Parathyroid adenoma (tissue), 2 donors: ENCODE results near the gene SLC30A9.

Experiments
- H2AFZ ChIP-seq: fragments of 300-600 bp; sonication (generic); one replicate; pipeline ENCODE4 v1.7.0; 2017; ENCODE audit warnings: antibody characterized with exemption, mild to moderate bottlenecking
- H3K27ac ChIP-seq: fragments of 300-600 bp; sonication (generic); one replicate; pipeline ENCODE4 v1.7.0; 2017
- H3K27me3 ChIP-seq: fragments of 300-600 bp; sonication (generic); one replicate; pipeline ENCODE4 v1.7.0; 2017; ENCODE audit warnings: low read length; ENCODE audit not compliant: control insufficient read depth, insufficient read depth
- H3K36me3 ChIP-seq: fragments of 300-600 bp; sonication (generic); one replicate; pipeline ENCODE4 v1.7.0; 2017; ENCODE audit warnings: low read length; ENCODE audit not compliant: control insufficient read depth, insufficient read depth
- H3K4me1 ChIP-seq: fragments of 300-600 bp; sonication (generic); one replicate; pipeline ENCODE4 v1.7.0; 2017; ENCODE audit warnings: control low read depth
- H3K4me2 ChIP-seq: fragments of 300-600 bp; sonication (generic); one replicate; pipeline ENCODE4 v1.7.0; 2017; ENCODE audit warnings: low read length
- H3K4me3 ChIP-seq: fragments of 300-600 bp; sonication (generic); one replicate; pipeline ENCODE4 v1.7.0; 2017; ENCODE audit warnings: low read depth, low read length
- H3K79me2 ChIP-seq: fragments of 300-600 bp; sonication (generic); one replicate; pipeline ENCODE4 v1.7.0; 2017; ENCODE audit warnings: control low read depth
- H3K9ac ChIP-seq: fragments of 300-600 bp; sonication (generic); one replicate; pipeline ENCODE4 v1.7.0; 2017; ENCODE audit warnings: mild to moderate bottlenecking
- H3K9me3 ChIP-seq: fragments of 300-600 bp; sonication (generic); one replicate; pipeline ENCODE4 v1.7.0; 2017; ENCODE audit warnings: low read length; ENCODE audit not compliant: control insufficient read depth
- CTCF ChIP-seq: fragments of 300-600 bp; sonication (generic); IDR thresholded peaks from one replicate; pipeline ENCODE4 v1.7.0; 2017; ENCODE audit warnings: antibody characterized with exemption, mild to moderate bottlenecking
- donor health status: primary hyperparathyroidism.

The SLC30A9 gene

GRCh38 chr4:42122237-42122636 is 131.9 kb downstream of the SLC30A9 start:
- Histone ChIP-seq H3K9ac (no peak overlapping the region), H3K36me3 (no peaks in the 10 kb centered on the region), H3K79me2 (no peaks in the 10 kb centered on the region), H2AFZ (no peak overlapping the region), H3K27me3 (no peaks in the 10 kb centered on the region), H3K4me2 (no peak overlapping the region), H3K4me1 (no peaks in the 10 kb centered on the region), H3K4me3 (no peak overlapping the region), H3K9me3 (no peaks in the 10 kb centered on the region), H3K27ac (no peak overlapping the region)
- no peak for TF ChIP-seq CTCF

GRCh38 chr4:42123071-42123644 is 132.8 kb downstream of the SLC30A9 start:
- Histone ChIP-seq H3K4me1 (no peaks in the 10 kb centered on the region), H3K27ac (no peak overlapping the region), H3K27me3 (no peaks in the 10 kb centered on the region), H3K79me2 (no peaks in the 10 kb centered on the region), H3K36me3 (no peaks in the 10 kb centered on the region), H3K4me2 (no peak overlapping the region), H3K9ac (no peak overlapping the region), H2AFZ (no peak overlapping the region), H3K9me3 (no peaks in the 10 kb centered on the region), H3K4me3 (no peak overlapping the region)
- no peak for TF ChIP-seq CTCF

GRCh38 chr4:42132099-42132498 is 141.8 kb downstream of the SLC30A9 start:
- no peak overlapping the region for H2AFZ ChIP-seq
- no peak overlapping the region for H3K4me3 ChIP-seq
- no peaks in the 10 kb centered on the region for H3K9me3 ChIP-seq
- no peaks in the 10 kb centered on the region for H3K4me1 ChIP-seq
- TF ChIP-seq CTCF, result no peak
- no peak overlapping the region for H3K4me2 ChIP-seq
- no peak overlapping the region for H3K27ac ChIP-seq
- H3K79me2 ChIP-seq, result no peaks in the 10 kb centered on the region
- H3K36me3 ChIP-seq, result no peaks in the 10 kb centered on the region
- no peak overlapping the region for H3K9ac ChIP-seq
- H3K27me3 ChIP-seq, result no peaks in the 10 kb centered on the region

- Histone ChIP-seq H3K4me1 (no peaks in the 10 kb centered on the region), H3K79me2 (no peaks in the 10 kb centered on the region), H3K27ac (no peak overlapping the region), H3K4me3 (no peak overlapping the region), H3K9ac (no peak overlapping the region), H3K27me3 (no peaks in the 10 kb centered on the region), H3K36me3 (no peaks in the 10 kb centered on the region), H3K4me2 (no peak overlapping the region), H3K9me3 (no peaks in the 10 kb centered on the region), H2AFZ (no peak overlapping the region)
- TF ChIP-seq CTCF, result no peak
Measured at GRCh38 chr4:42133006-42133405, 142.7 kb downstream of the SLC30A9 start.

- no peaks in the 10 kb centered on the region for H3K4me1 ChIP-seq
- no peaks in the 10 kb centered on the region for H3K9me3 ChIP-seq
- no peak overlapping the region for H3K4me3 ChIP-seq
- no peak for TF ChIP-seq CTCF
- no peak overlapping the region for H3K27ac ChIP-seq
- H2AFZ ChIP-seq, result no peak overlapping the region
- H3K4me2 ChIP-seq, result no peak overlapping the region
- no peaks in the 10 kb centered on the region for H3K79me2 ChIP-seq
- H3K9ac ChIP-seq, result no peak overlapping the region
- no peaks in the 10 kb centered on the region for H3K36me3 ChIP-seq
- no peaks in the 10 kb centered on the region for H3K27me3 ChIP-seq
Measured at GRCh38 chr4:42136371-42136770, 146.0 kb downstream of the SLC30A9 start.
